BLaER1 (cell line): ENCODE data around the gene MYBBP1A.

ENCODE experiments used
- H3K27ac ChIP-seq: shearing (Covaris generic); formaldehyde crosslinking; 2 replicates; pipeline ENCODE4 v1.8.1; 2022
- H3K27me3 ChIP-seq: shearing (Covaris generic); formaldehyde crosslinking; 2 replicates; pipeline ENCODE4 v1.8.1; 2022
- H3K36me3 ChIP-seq: shearing (Covaris generic); formaldehyde crosslinking; 2 replicates; pipeline ENCODE4 v1.8.1; 2022
- H3K4me1 ChIP-seq: shearing (Covaris generic); formaldehyde crosslinking; 2 replicates; pipeline ENCODE4 v1.8.1; 2022
- H3K4me2 ChIP-seq: shearing (Covaris generic); formaldehyde crosslinking; 2 replicates; pipeline ENCODE4 v1.8.1; 2022
- H3K4me3 ChIP-seq: shearing (Covaris generic); formaldehyde crosslinking; 2 replicates; pipeline ENCODE4 v1.8.1; 2022
- H3K9ac ChIP-seq: shearing (Covaris generic); formaldehyde crosslinking; 2 replicates; pipeline ENCODE4 v1.8.1; 2022
- H3K9me3 ChIP-seq: shearing (Covaris generic); formaldehyde crosslinking; 2 replicates; pipeline ENCODE4 v1.8.1; 2022
- H4K20me1 ChIP-seq: shearing (Covaris generic); formaldehyde crosslinking; 2 replicates; pipeline ENCODE4 v1.8.1; 2022
- Cebpa-rat ChIP-seq: shearing (Covaris generic); IDR thresholded peaks from 2 replicates; pipeline ENCODE4 v1.8.1; 2022

MYBBP1A gene

DNA sequence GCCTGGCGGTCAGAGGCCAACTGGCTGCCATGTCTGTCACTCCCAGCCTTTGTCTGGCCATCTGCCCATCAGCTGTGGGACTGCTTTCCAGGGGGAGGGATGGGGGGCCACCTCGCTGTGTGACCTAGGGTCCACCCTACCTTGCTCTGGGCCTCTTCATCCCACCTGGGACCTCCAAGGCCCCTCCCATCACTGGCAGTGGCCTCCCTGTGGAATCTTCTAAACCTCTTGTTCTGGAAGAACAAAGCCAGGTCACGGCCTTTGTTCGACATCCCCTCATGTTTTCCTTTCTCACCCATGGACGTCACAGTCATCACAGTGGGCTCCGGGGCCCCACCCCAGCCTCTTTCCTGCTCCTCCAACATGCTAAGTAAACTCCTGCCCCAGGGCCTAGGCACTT is 32.5 kb downstream of the MYBBP1A start:
- Histone ChIP-seq H3K27ac (peak overlapping the region; percentile 95), H3K9me3 (no peaks in the 10 kb centered on the region), H4K20me1 (no peaks in the 10 kb centered on the region), H3K36me3 (0 out of 2 replicates have a peak, but pooled peaks cover 7% of the 10 kb centered on the region), H3K9ac (peak overlapping the region; percentile 72), H3K4me2 (peak overlapping the region; percentile 90), H3K27me3 (no peaks in the 10 kb centered on the region), H3K4me3 (peak overlapping the region; percentile 21), H3K4me1 (peaks cover 78% of the 10 kb centered on the region)
- TF ChIP-seq Cebpa-rat = no peak

DNA sequence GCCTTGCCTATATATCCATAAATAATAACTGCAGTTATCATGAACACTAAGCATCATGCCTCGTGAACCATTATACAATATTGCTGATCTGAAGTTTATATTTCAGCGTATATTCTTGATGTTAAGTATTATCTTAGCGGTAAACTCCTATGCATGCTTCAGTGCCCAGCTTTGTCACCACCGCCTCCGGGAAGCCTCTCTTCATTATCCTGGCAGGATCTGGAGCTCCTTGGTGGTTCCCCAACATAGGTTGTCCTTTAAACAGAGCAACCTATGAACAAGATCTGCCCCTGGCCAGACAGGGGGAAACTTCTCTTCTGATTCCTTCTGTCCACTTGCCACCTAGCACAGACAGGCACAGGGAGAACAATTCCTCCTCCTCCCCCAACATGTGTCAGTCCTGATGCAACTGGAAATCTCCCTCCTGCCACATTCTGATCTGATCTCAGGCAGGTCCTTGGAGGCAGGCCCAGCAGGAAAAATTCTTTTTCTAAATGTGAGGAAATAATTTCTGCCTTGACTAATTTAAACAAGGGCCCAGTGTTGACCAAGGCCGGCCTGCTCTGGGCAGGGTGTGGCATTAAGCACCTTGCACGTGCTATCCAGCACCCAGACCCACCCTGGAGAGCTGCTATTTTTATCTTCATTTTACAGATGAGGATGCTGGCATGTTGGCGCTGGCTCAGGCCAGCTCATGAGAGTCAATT is 34.1 kb downstream of the MYBBP1A start:
- peak overlapping the region; percentile 9; the same call in 1 of the 2 replicates for H3K9ac ChIP-seq
- no peak overlapping the region for H3K4me3 ChIP-seq
- no peaks in the 10 kb centered on the region for H3K9me3 ChIP-seq
- H3K36me3 ChIP-seq = 0 out of 2 replicates have a peak, but pooled peaks cover 6% of the 10 kb centered on the region
- H3K4me2 ChIP-seq = peak overlapping the region; percentile 90
- peaks cover 83% of the 10 kb centered on the region for H3K4me1 ChIP-seq
- H3K27me3 ChIP-seq = no peaks in the 10 kb centered on the region
- no peak for TF ChIP-seq Cebpa-rat
- peak overlapping the region; percentile 95 for H3K27ac ChIP-seq
- H4K20me1 ChIP-seq = no peaks in the 10 kb centered on the region

DNA sequence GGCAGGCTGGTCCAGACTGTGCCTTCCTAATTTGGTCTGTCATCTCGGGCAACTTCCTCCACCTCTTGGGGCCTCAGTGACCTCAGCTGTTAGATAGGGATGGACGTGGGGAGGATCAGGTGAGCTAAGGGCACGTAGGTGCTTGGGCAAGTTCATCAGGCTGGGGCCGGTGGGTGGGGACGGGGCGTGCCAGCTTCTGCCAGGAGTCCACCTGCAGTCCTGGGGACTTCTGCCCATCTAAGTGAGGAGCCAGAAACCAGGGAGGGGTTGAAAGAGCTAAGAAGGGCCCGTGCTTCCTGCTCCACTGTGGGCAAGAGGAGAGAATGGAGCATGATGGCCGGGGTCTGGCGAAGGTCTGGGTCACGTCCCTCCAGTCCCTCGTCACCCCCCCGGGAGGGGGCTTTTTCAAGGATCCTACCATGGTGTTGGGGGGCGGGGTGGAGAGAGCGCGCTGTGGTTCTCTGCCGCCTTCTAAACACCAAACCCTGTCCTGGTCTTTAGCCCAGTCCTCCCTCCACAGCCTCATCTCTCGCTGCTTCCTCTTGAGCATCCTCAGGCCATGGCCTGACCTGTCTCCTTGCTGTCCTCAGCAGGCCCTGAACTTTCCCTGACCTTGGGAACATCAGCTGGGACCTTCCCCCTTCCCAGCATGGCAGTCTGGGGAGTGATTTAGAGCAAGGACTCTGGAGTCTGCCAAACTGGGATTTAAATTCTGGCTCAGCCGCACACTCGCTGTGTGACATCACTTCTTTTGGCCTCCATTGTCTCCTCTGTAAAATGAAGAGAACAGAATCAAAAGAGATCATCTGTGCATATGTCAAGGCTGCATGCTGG is 34.9 kb downstream of the MYBBP1A start:
- H3K4me1 ChIP-seq = peaks cover 91% of the 10 kb centered on the region
- H3K9ac ChIP-seq = peak overlapping the region; percentile 81
- no peaks in the 10 kb centered on the region for H3K27me3 ChIP-seq
- H4K20me1 ChIP-seq = no peaks in the 10 kb centered on the region
- peak overlapping the region; percentile 95 for H3K27ac ChIP-seq
- no peak overlapping the region for H3K4me3 ChIP-seq
- no peaks in the 10 kb centered on the region for H3K9me3 ChIP-seq
- TF ChIP-seq Cebpa-rat = no peak
- peak overlapping the region; percentile 90 for H3K4me2 ChIP-seq
- no peaks in the 10 kb centered on the region for H3K36me3 ChIP-seq

DNA sequence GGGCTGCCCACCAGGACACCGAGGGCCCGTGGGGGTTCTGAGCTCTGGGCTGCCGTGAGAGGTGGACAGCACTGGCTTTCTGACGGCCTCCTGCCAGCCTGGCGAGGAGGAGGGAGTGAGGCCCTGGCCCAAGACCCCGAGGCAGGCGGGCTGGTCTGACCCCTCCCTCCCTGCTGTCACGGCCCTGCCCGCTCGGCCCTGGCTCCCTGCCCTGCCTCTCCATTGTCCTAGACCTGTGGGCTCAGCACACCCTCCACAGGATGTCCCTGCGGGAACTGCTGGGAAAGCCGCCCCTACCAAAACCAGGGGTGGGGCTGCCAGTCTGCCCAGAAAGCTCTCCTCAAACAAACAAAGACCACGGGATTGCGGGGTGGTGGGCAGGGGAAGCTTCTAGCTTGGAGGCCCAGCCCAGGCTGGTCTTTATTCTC is 35.8 kb downstream of the MYBBP1A start:
- Histone ChIP-seq H3K27me3 (no peaks in the 10 kb centered on the region), H3K27ac (peak overlapping the region; percentile 95), H3K4me2 (peak overlapping the region; percentile 90), H3K4me3 (peak overlapping the region; percentile 44), H3K9me3 (no peaks in the 10 kb centered on the region), H3K4me1 (peaks cover 91% of the 10 kb centered on the region), H3K36me3 (no peaks in the 10 kb centered on the region), H3K9ac (peak overlapping the region; percentile 81), H4K20me1 (no peaks in the 10 kb centered on the region)
- no peak for TF ChIP-seq Cebpa-rat

DNA sequence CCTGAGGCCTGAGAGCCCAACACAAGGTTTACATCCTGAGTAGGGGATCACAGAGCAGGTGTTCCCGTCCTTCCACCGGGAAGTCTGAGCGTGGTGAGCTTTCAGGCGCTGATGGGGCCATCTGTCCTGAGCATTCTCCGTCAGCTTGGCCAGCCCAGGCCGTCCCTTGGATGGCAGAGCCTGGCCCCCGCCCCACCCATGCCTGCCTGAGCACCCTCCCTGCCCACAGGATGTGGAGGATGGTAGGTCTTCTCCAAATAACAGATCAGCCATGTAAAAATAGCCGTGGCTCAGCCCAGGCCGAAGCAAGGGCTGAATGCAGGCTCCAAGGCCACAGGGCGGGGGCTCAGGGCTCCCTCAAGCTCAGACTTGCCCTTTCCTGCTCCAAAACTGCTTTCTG is 36.3 kb downstream of the MYBBP1A start:
- Histone ChIP-seq H3K36me3 (no peaks in the 10 kb centered on the region), H3K27me3 (no peaks in the 10 kb centered on the region), H3K27ac (peak overlapping the region; percentile 95), H4K20me1 (no peaks in the 10 kb centered on the region), H3K4me2 (peak overlapping the region; percentile 90), H3K4me3 (peak overlapping the region; percentile 44), H3K9ac (peak overlapping the region; percentile 81), H3K4me1 (peaks cover 89% of the 10 kb centered on the region), H3K9me3 (no peaks in the 10 kb centered on the region)
- no peak for TF ChIP-seq Cebpa-rat

DNA sequence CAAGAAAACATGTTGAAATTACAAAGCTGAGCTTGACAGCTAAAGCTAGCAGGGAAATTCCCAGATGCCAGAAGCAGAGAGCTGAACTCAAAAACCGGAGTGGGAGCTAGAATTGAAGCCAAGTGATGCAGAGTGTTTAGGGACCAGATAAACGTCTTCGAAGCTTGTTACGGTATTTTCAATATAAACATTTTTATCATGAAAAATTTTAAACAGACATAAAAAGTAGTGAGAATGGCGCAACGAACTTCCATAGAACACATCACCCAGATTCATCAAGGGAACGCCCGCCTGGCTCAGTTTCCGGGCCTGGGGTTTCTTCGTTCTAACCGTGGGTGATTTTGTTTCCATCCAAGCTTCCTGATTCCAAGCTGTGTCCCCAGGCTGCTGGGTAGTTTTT is 38.4 kb downstream of the MYBBP1A start:
- H3K27ac ChIP-seq = no peak overlapping the region
- TF ChIP-seq Cebpa-rat = no peak
- H3K4me1 ChIP-seq = peaks cover 68% of the 10 kb centered on the region
- H4K20me1 ChIP-seq = peaks cover 14% of the 10 kb centered on the region; the same call in 1 of the 2 replicates
- H3K27me3 ChIP-seq = no peaks in the 10 kb centered on the region
- no peak overlapping the region for H3K4me2 ChIP-seq
- H3K9me3 ChIP-seq = no peaks in the 10 kb centered on the region
- no peak overlapping the region for H3K9ac ChIP-seq
- H3K36me3 ChIP-seq = no peaks in the 10 kb centered on the region
- no peak overlapping the region for H3K4me3 ChIP-seq

DNA sequence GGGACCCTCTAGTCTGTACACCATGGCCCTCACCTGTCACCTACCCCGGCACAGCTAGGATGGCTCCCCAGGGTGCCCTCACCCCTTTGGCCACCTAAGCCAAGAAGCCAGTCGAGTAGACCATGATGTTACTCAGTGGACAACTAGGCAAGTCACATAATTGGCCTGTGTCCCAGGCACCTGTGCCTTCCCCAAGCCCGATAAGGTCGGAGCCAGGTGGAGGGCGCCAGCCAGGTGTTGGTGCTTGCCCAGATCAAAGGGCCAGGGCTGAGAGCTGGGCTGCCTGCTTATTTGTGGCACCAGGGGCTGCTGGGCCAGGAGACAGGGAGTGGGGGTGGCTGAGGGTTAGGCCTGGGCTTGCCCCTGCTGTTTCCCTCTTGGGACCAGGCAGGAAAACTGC is 39.7 kb downstream of the MYBBP1A start:
- H3K27me3 ChIP-seq = no peaks in the 10 kb centered on the region
- peaks cover 23% of the 10 kb centered on the region for H4K20me1 ChIP-seq
- H3K9me3 ChIP-seq = no peaks in the 10 kb centered on the region
- no peak for TF ChIP-seq Cebpa-rat
- H3K4me2 ChIP-seq = peak overlapping the region; percentile 77
- H3K9ac ChIP-seq = peak overlapping the region; percentile 35
- H3K4me3 ChIP-seq = no peak overlapping the region
- peak overlapping the region; percentile 64 for H3K27ac ChIP-seq
- H3K4me1 ChIP-seq = peaks cover 68% of the 10 kb centered on the region
- H3K36me3 ChIP-seq = no peaks in the 10 kb centered on the region

DNA sequence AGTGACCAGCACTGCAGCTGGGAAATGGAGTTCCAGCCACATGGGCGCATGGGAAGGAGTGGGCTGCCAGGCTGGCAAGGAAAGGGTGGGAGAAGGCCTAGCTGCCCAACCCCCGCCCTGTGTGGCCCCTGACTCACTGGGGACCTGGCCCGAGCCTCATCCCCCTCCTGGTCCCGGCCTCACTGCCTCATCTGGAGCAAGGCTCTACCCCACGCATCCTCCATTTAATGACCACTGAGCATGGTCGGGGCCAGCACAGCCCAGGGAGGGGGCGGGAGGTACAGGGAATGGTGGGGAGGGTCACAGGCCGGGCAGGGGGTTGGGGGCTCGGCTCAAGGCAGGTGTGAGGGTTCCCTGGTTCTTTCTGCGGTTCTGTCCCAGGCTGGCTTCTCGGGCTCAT is 40.4 kb downstream of the MYBBP1A start:
- H3K4me3 ChIP-seq = no peak overlapping the region
- peak overlapping the region; percentile 77; the same call in 1 of the 2 replicates for H3K4me2 ChIP-seq
- H3K4me1 ChIP-seq = peaks cover 68% of the 10 kb centered on the region
- peak overlapping the region; percentile 64 for H3K27ac ChIP-seq
- peaks cover 30% of the 10 kb centered on the region for H4K20me1 ChIP-seq
- H3K36me3 ChIP-seq = no peaks in the 10 kb centered on the region
- TF ChIP-seq Cebpa-rat = no peak
- H3K27me3 ChIP-seq = no peaks in the 10 kb centered on the region
- no peaks in the 10 kb centered on the region for H3K9me3 ChIP-seq
- H3K9ac ChIP-seq = 0 out of 2 replicates have a peak overlapping the region, but pooled peaks have one; percentile 35

DNA sequence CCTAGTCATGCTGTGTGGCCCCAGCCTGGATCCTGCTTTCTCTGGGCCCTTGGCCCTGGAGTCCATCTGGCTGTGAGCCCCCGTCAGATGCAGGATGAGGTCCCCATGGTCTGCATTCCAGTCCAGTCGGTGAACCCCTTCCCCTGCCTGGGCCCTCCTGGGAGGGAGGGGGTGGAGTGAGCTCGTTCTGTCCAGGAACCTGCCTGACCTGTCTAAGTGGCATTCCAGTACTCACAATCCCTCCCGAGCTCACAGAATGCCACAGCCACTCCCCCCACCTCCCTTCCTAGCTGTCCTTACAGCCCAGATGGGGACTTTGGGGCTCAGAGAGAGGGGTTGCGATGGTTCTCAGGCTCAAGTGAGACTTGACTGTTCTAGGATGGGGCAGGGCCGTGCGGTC is 41.0 kb downstream of the MYBBP1A start:
- no peak overlapping the region for H3K9ac ChIP-seq
- no peaks in the 10 kb centered on the region for H3K36me3 ChIP-seq
- peak overlapping the region; percentile 55 for H3K27ac ChIP-seq
- H3K4me3 ChIP-seq = no peak overlapping the region
- H4K20me1 ChIP-seq = peaks cover 36% of the 10 kb centered on the region
- H3K4me2 ChIP-seq = no peak overlapping the region
- no peaks in the 10 kb centered on the region for H3K27me3 ChIP-seq
- no peak for TF ChIP-seq Cebpa-rat
- H3K9me3 ChIP-seq = no peaks in the 10 kb centered on the region
- peaks cover 68% of the 10 kb centered on the region for H3K4me1 ChIP-seq
